ENCODE results near the gene IL1RAPL1. TPM values are rescaled to one million over a fixed set of nuclear protein-coding genes. Genes with fewer than 3 reads are reported as not detected.

IL1RAPL1 gene
- total RNA-seq, 4 donors from 2014 or later: 0.78 TPM; not detected in 3

DNA sequence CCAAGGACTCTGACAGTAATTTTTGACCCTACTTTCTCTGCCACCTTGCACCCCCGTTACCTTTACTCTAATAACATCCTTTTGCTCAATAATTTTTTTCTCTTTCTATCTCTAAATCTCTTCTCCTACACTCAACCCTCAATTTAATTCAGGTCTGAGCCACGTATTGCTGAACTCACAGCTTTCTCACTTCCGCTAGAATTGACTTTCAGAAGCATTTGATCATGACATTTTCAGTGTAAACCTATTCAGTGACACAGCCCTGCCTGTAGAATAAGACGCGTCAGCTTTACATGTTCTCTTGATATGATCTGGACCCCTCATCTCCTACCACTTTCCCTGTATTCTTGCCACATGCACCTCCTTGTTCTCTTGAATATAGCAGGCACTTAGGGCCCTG is 1188.6 kb downstream of the IL1RAPL1 start:
- Histone ChIP-seq H3K9me3 (no peaks in the 10 kb centered on the region), H3K27me3 (no peaks in the 10 kb centered on the region), H3K36me3 (no peaks in the 10 kb centered on the region), H3K4me3 (replicated peaks in 1 of 3) (no peak overlapping the region), H3K27ac (no peak overlapping the region), H3K4me1 (no peaks in the 10 kb centered on the region)
- no peak for TF ChIP-seq POLR2A (IDR thresholded peaks at IDR 0.05)
- TF ChIP-seq, protein P1, sequence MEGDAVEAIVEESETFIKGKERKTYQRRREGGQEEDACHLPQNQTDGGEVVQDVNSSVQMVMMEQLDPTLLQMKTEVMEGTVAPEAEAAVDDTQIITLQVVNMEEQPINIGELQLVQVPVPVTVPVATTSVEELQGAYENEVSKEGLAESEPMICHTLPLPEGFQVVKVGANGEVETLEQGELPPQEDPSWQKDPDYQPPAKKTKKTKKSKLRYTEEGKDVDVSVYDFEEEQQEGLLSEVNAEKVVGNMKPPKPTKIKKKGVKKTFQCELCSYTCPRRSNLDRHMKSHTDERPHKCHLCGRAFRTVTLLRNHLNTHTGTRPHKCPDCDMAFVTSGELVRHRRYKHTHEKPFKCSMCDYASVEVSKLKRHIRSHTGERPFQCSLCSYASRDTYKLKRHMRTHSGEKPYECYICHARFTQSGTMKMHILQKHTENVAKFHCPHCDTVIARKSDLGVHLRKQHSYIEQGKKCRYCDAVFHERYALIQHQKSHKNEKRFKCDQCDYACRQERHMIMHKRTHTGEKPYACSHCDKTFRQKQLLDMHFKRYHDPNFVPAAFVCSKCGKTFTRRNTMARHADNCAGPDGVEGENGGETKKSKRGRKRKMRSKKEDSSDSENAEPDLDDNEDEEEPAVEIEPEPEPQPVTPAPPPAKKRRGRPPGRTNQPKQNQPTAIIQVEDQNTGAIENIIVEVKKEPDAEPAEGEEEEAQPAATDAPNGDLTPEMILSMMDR (IDR thresholded peaks at IDR 0.05): no peak
- intact Hi-C loops (cut with DNase I): no loop called here
- DNase-seq: no peak
- WGBS, 2 donors: 88 to 95% methylated on average over 5 of the region's 5 CpGs

DNA sequence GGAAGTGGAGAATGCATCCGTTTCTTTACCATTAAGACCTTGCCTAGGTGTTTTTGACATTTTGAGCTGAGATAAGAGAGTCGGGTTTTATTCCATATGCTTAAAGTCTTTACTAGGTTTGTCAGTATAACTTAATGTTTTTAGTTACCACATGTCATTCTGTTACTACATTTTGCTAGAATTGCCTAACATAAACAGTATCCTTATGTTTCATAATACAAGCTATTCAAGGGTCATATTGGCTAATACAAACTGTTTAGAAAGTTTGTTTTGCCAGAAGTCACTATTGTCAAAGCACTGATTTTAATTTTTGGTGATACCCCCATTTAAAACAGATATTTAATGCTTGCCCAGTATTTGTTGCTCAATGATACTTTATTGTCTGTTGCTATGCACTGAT is 1200.4 kb downstream of the IL1RAPL1 start:
- H3K27me3 ChIP-seq: no peaks in the 10 kb centered on the region
- H3K27ac ChIP-seq: no peak overlapping the region
- H3K9me3 ChIP-seq: no peaks in the 10 kb centered on the region
- intact Hi-C loops (cut with DNase I): no loop called here
- H3K36me3 ChIP-seq: no peaks in the 10 kb centered on the region
- TF ChIP-seq, protein P1 (IDR thresholded peaks at IDR 0.05): no peak
- no peak for TF ChIP-seq POLR2A (IDR thresholded peaks at IDR 0.05)
- no peak overlapping the region for H3K4me3 ChIP-seq (replicated peaks in 1 of 3)
- 96 to 98% methylated on average over 2 of the region's 2 CpGs for WGBS, 2 donors
- no peaks in the 10 kb centered on the region for H3K4me1 ChIP-seq
- no peak for DNase-seq

DNA sequence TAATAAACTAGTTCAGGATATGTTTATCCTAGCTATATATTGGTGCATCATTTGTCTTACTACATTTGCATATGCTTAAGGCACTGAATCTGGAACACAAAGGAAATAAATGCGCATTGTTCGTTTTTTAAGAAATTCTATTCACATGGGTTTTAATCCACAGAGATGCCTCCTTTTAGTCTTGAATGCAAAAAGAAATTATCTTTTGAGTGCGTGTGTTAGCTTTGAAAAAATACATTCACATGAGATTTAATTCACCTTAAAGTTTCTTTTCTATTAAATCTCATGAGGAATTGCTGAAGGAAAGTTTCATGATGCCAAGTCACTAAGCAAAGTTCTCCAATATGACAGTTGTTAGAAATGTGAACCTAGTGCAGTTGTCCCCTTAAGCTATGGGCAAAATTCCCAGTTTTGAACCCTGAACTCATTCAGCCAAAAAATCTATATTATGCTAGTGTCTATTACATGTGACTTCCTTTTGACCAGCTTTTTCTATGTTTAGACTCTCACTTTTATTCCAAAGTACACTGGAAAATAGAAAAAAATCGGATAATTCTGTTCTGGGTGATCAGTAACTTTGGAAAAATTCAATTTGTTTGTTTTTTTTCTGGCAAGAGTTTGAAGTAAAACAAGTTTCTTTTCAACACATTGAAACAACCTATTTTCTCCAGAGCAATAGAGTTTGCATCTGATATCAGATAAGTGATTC is 1201.9 kb downstream of the IL1RAPL1 start:
- TF ChIP-seq, protein P1 (IDR thresholded peaks at IDR 0.05): no peak
- no peak for TF ChIP-seq POLR2A (IDR thresholded peaks at IDR 0.05)
- Histone ChIP-seq H3K4me1 (no peaks in the 10 kb centered on the region), H3K9me3 (no peaks in the 10 kb centered on the region), H3K27me3 (no peaks in the 10 kb centered on the region), H3K4me3 (replicated peaks in 1 of 3) (no peak overlapping the region), H3K27ac (no peak overlapping the region), H3K36me3 (no peaks in the 10 kb centered on the region)
- intact Hi-C loops (cut with DNase I): no loop called here
- 81 to 83% methylated on average over 4 of the region's 4 CpGs for WGBS, 2 donors
- no peak for DNase-seq

DNA sequence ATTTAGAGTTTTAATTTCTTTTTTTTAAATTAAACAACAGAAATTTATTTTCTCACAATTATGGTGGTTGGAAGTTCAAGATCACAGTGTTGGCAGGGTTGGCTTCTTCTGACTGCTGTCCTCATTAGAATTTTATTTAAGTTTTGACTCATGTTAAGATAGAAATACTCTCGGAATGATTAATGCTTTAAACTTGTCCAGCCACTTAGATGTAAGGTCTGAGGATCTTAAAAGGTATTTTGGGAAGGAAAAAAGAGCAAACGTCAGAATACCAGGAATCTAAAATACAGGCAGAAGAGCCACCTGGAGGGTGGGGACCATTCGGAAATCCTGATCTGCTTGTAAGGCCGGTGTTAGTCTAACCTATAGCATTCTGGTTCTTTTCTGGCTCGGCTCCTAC is 1205.1 kb downstream of the IL1RAPL1 start:
- H3K4me3 ChIP-seq (replicated peaks in 1 of 3): no peak overlapping the region
- TF ChIP-seq, protein P1 (IDR thresholded peaks at IDR 0.05): no peak
- TF ChIP-seq POLR2A (IDR thresholded peaks at IDR 0.05): no peak
- no peaks in the 10 kb centered on the region for H3K27me3 ChIP-seq
- no peaks in the 10 kb centered on the region for H3K36me3 ChIP-seq
- intact Hi-C loops (cut with DNase I): no loop called here
- no peaks in the 10 kb centered on the region for H3K4me1 ChIP-seq
- 84 to 89% methylated on average over 5 of the region's 5 CpGs for WGBS, 2 donors
- H3K9me3 ChIP-seq: no peaks in the 10 kb centered on the region
- no peak overlapping the region for H3K27ac ChIP-seq
- DNase-seq: no peak

DNA sequence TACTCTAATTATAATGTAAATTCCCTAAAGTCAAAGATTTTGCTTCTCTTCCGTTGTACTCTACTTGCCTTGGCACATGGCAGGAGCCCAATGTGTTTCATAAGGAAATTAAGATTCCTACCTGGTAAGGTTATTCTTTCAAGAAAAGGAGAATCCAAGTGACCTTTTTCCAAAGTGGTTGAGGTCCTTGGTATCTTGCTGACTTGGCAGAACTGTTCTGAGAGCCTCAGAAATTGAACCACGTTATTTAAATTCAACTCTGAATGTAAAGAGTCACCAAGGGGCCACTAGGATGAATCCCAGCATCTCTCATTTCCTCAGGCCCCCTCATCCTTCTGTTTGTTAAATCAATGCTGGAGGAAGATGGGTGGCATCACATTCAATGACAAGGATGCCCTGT is 1209.9 kb downstream of the IL1RAPL1 start:
- DNase-seq: no peak
- Histone ChIP-seq H3K4me3 (replicated peaks in 1 of 3) (no peak overlapping the region), H3K36me3 (no peaks in the 10 kb centered on the region), H3K27ac (no peak overlapping the region), H3K9me3 (no peaks in the 10 kb centered on the region), H3K27me3 (no peaks in the 10 kb centered on the region), H3K4me1 (no peaks in the 10 kb centered on the region)
- 77 to 85% methylated on average over 2 of the region's 2 CpGs for WGBS, 2 donors
- TF ChIP-seq, protein P1 (IDR thresholded peaks at IDR 0.05): no peak
- TF ChIP-seq POLR2A (IDR thresholded peaks at IDR 0.05): no peak
- intact Hi-C loops (cut with DNase I): no loop called here

All from thyroid gland (tissue), 4 donors.